BJ (cell line): ENCODE results near the gene LHX3. TPM values are rescaled to one million over a fixed set of nuclear protein-coding genes. Genes with fewer than 3 reads are reported as not detected.

Source experiments
- CTCF ChIA-PET: fragments of 350-600 bp; formaldehyde crosslinking; extraction: SDS; loops from one replicate; lab custom pipeline; 2021; ENCODE audit warnings: antibody characterized with exemption, inconsistent platforms; lab: Yijun Ruan, JAX
- POLR2A ChIA-PET: fragments of 300-600 bp; sonication (Branson Sonifier 250); formaldehyde crosslinking; extraction: SDS; loops from one replicate; lab custom pipeline; 2021; ENCODE audit warnings: antibody characterized with exemption; lab: Charles Lee
- DNase-seq: peaks from one replicate; pipeline ENCODE4 v3.0.0-alpha.2; 2011; ENCODE audit warnings: low read depth
- H3K27me3 ChIP-seq: 2 replicates; pipeline ENCODE4 v1.6.0; 2011; ENCODE audit warnings: low read length; ENCODE audit not compliant: control insufficient read depth, insufficient read depth
- H3K36me3 ChIP-seq: 2 replicates; pipeline ENCODE4 v1.5.1; 2011; ENCODE audit warnings: low read length; ENCODE audit not compliant: control insufficient read depth, insufficient read depth
- H3K4me3 ChIP-seq: 2 replicates; pipeline ENCODE4 v1.5.1; 2011; ENCODE audit warnings: low read depth, mild to moderate bottlenecking, control low read depth, low read length
- CTCF ChIP-seq: IDR thresholded peaks from 2 replicates; pipeline ENCODE4 v1.5.1; 2011; ENCODE audit warnings: low read depth, mild to moderate bottlenecking, control low read depth, inconsistent platforms, low read length, moderate library complexity; ENCODE audit not compliant: insufficient read depth
- polyA plus RNA-seq: library from polyadenylated mRNA; depleted of rRNA; stranded (reverse); fragments of >200 nt; gene quantifications from 2 replicates; pipeline ENCODE4 v1.2.3, GENCODE V29; 2011

LHX3 gene
- polyA plus RNA-seq, 1 experiment = not detected

DNA sequence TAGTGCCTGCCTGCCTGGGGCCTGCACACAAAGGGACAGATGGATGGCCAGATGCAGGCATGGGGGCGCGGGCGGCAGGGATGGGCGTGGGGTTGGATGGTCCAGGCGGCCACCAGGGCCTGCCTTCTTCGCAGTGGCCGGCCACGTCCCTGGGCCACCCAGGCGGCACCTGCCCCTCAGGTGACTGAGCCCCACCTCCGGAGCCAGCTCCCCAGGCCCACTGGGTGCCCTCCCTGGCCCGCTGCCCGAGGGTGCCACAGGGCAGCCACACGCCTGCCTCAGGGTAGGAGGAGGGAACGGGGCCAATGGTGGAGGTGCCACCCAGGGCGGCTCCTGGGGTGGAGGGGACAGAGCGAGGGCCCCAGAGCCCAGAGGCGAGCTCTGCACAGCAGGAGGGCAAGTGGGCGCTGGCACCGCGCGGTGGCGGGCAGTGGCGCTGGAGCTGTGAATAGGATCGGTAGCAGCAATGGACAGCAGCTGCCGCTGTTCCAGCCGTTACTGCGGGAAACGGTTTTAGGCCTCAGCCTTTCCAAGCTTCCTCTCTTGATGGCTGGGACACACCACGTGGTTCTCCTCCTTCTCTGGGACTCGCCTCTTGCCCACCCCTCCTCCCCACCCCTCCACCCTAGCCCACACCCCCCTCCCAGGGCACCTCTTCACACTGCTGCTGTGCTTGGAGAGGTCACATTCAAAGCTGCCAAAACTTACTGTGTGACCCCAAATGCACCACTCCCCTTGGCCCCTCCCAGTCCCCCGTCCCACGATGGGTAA lies 19.1 kb downstream of the LHX3 start:
- no peak for TF ChIP-seq CTCF
- POLR2A ChIA-PET = no interaction called here
- no peak for DNase-seq
- CTCF ChIA-PET = no interaction called here
- Histone ChIP-seq H3K4me3 (no peak overlapping the region), H3K36me3 (no peaks in the 10 kb centered on the region), H3K27me3 (peaks cover 16% of the 10 kb centered on the region)

DNA sequence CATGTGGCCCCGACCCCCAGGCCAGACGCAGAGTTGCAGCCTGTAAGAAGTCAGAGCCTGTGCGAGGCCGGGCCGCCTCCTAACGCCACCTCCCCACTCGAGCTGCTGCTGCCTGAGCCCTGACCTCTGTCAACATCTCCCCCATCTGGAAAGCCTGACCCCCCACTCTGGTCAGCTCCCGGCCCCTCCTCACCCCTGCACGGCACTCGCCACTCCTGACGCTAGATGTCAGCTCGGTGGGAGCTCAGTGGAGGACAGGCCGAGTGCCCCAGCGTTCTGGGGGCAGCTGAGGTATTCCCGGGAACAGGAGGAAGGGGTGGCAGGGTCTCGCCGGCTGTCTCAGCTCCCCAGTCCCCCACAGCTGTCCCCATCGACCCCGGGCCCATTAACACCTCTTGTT lies 19.9 kb downstream of the LHX3 start:
- peaks cover 11% of the 10 kb centered on the region for H3K27me3 ChIP-seq
- DNase-seq = no peak
- ChIA-PET POLR2A (no interaction called here), CTCF (interaction anchor here (0.6 kb wide), 1 partner anchor 88 kb away, joined by 3 read pairs; no protein-coding TSS in a partner anchor)
- TF ChIP-seq CTCF = no peak
- H3K4me3 ChIP-seq = no peak overlapping the region
- H3K36me3 ChIP-seq = no peaks in the 10 kb centered on the region

- CTCF ChIA-PET = interaction anchor here (0.9 kb wide), 1 partner anchor 38 kb away, joined by 3 read pairs; no protein-coding TSS in a partner anchor
- no peak for DNase-seq
Observed at GRCh38 chr9:136182850-136183422, 22.0 kb downstream of the LHX3 start.

GRCh38 chr9:136182420-136182787 lies 22.5 kb downstream of the LHX3 start:
- POLR2A ChIA-PET = no interaction called here
- no peak overlapping the region for H3K4me3 ChIP-seq
- no peak for DNase-seq
- no peak for TF ChIP-seq CTCF
- no peaks in the 10 kb centered on the region for H3K36me3 ChIP-seq
- CTCF ChIA-PET = no interaction called here
- peaks cover 13% of the 10 kb centered on the region for H3K27me3 ChIP-seq

More at GRCh38 chr9:136182850-136183422, 22.0 kb downstream of the LHX3 start:
- peaks cover 13% of the 10 kb centered on the region for H3K27me3 ChIP-seq
- H3K36me3 ChIP-seq = no peaks in the 10 kb centered on the region
- POLR2A ChIA-PET = no interaction called here
- no peak overlapping the region for H3K4me3 ChIP-seq
- TF ChIP-seq CTCF = no peak

GRCh38 chr9:136181784-136182419 lies 23.0 kb downstream of the LHX3 start:
- no peak for TF ChIP-seq CTCF
- DNase-seq = no peak
- ChIA-PET POLR2A (no interaction called here), CTCF (interaction anchor here (1.1 kb wide), 1 partner anchor 8 kb away, joined by 3 read pairs; no protein-coding TSS in a partner anchor)
- H3K27me3 ChIP-seq = peaks cover 13% of the 10 kb centered on the region
- H3K36me3 ChIP-seq = no peaks in the 10 kb centered on the region
- H3K4me3 ChIP-seq = no peak overlapping the region
